Measurements from ENCODE around the gene ERBB2. TPM values are rescaled to one million over a fixed set of nuclear protein-coding genes. Genes with fewer than 3 reads are reported as not detected.

Gene ERBB2
- total and polyA plus RNA-seq, 2 of the 13 experiments (the other 11 are each of a cell fraction or from before 2014, with no cell fraction given): 57.7 to 64.1 TPM

- TF ChIP-seq ZHX1 (CRISPR knock-in tag; IDR thresholded peaks at IDR 0.05; ENCODE audit: low read depth): no peak
- TF ChIP-seq ZNF432 (CRISPR knock-in tag; IDR thresholded peaks at IDR 0.05; ENCODE audit: borderline replicate concordance): no peak
- no peak for TF ChIP-seq CERS6 (CRISPR knock-in tag; IDR thresholded peaks at IDR 0.05)
- no peak for TF ChIP-seq SOX13 (IDR thresholded peaks at IDR 0.05)
- TF ChIP-seq SOX13 (CRISPR knock-in tag; conservative IDR thresholded peaks at IDR 0.05 in 1 of 2, IDR thresholded peaks at IDR 0.05 in 1 of 2): peak in 1 of 2 experiments; percentile 38; a peak in 2 of 4 replicates
- peak; percentile 61; the same call in 1 of the 2 replicates for TF ChIP-seq TOPORS (CRISPR knock-in tag; IDR thresholded peaks at IDR 0.05)
- TF ChIP-seq ZNF766 (CRISPR knock-in tag; IDR thresholded peaks at IDR 0.05; ENCODE audit: borderline replicate concordance): no peak
- TF ChIP-seq ZNF543 (CRISPR knock-in tag; IDR thresholded peaks at IDR 0.05): peak; percentile 96
- no peak for TF ChIP-seq LCORL (IDR thresholded peaks at IDR 0.05)
- TF ChIP-seq LCORL (CRISPR knock-in tag; IDR thresholded peaks at IDR 0.05): peak; percentile 94
- peak; percentile 85 for TF ChIP-seq ZNF609 (CRISPR knock-in tag; IDR thresholded peaks at IDR 0.05; ENCODE audit: borderline replicate concordance)
- TF ChIP-seq FOXM1 (CRISPR knock-in tag; IDR thresholded peaks at IDR 0.05): no peak
- TF ChIP-seq ZNF468 (CRISPR knock-in tag; IDR thresholded peaks at IDR 0.05): no peak
- peak; percentile 23; the same call in 1 of the 2 replicates for TF ChIP-seq CCDC6 (CRISPR knock-in tag; IDR thresholded peaks at IDR 0.05)
- TF ChIP-seq MBD4 (IDR thresholded peaks at IDR 0.05; ENCODE audit: borderline replicate concordance, low read length): no peak
- TF ChIP-seq KLF13 (CRISPR knock-in tag; IDR thresholded peaks at IDR 0.05): no peak
- 0 out of 2 replicates have a peak, but pooled peaks have one; percentile 16 for TF ChIP-seq NFYB (CRISPR knock-in tag; IDR thresholded peaks at IDR 0.05)
- no peak for TF ChIP-seq AGO1 (IDR thresholded peaks at IDR 0.05; ENCODE audit: low read depth, low read length, poor library complexity, severe bottlenecking)
- peak; percentile 67 for TF ChIP-seq RXRB (CRISPR knock-in tag; IDR thresholded peaks at IDR 0.05; ENCODE audit: borderline replicate concordance)
These were observed 3.3 kb downstream of the ERBB2 start (continued) for GRCh38 chr17:39702901-39703893.
